Adrenal gland (tissue), 12 donors: Measurements from ENCODE around the gene TMEM256. TPM values are rescaled to one million over a fixed set of nuclear protein-coding genes. Genes with fewer than 3 reads are reported as not detected.

ENCODE experiments used
- DNase-seq, 7 donors: peaks; one replicate each; pipeline ENCODE4 v3.0.0-alpha.2; 2019 to 2020
- H3K27ac ChIP-seq, 5 donors: fragments of 200-600 bp; sonication (generic) in 4 of 5; 1 replicate in 3 of 5; 2 replicates in 2 of 5; pipeline versions ENCODE4 v1.5.1 to v1.8.0; 2016 to 2020; ENCODE audit warnings: mild to moderate bottlenecking in 1 of 5
- H3K27me3 ChIP-seq: fragments of 200-600 bp; 2 replicates; pipeline ENCODE4 v1.8.0; 2021
- H3K36me3 ChIP-seq, 2 donors: fragments of 200-600 bp; replicated peaks in 1 of 2; 1 replicate in 1 of 2; 2 replicates in 1 of 2; pipeline versions ENCODE4 v1.5.1 to v1.8.0; 2018 to 2022
- H3K4me1 ChIP-seq, 2 donors: fragments of 200-600 bp; replicated peaks in 1 of 2; 1 replicate in 1 of 2; 2 replicates in 1 of 2; pipeline versions ENCODE4 v1.5.1 to v1.8.0; 2018 to 2021
- H3K4me3 ChIP-seq, 4 donors: fragments of 200-600 bp; sonication (generic) in 3 of 4; one replicate each; pipeline ENCODE4 v1.5.1; 2016 to 2018
- H3K9me3 ChIP-seq, 3 donors: fragments of 200-600 bp; sonication (generic) in 1 of 3; replicated peaks in 1 of 3; 1 replicate in 2 of 3; 2 replicates in 1 of 3; pipeline versions ENCODE4 v1.5.1 to v1.8.0; 2016 to 2021
- CTCF ChIP-seq, 6 experiments: fragments of 450-650 bp in 4 of 6; fragments of 200-600 bp in 2 of 6; sonication (generic) in 1 of 6; IDR thresholded peaks; 1 replicate in 5 of 6; 2 replicates in 1 of 6; pipeline versions ENCODE4 v1.5.1 to v1.8.0; 2016 to 2021; ENCODE audit warnings: antibody characterized with exemption in 6 of 6, mild to moderate bottlenecking in 2 of 6, moderate library complexity in 1 of 6
- POLR2A ChIP-seq, 2 donors: fragments of 450-650 bp; IDR thresholded peaks; one replicate each; pipeline ENCODE4 v1.6.1; 2017; ENCODE audit warnings: antibody characterized with exemption in 2 of 2, mild to moderate bottlenecking in 2 of 2, moderate library complexity in 1 of 2
- WGBS, 4 donors: extraction: QIAGEN DNeasy Blood & Tissue Kit in 2 of 4; methylation state at CpG; one replicate each; pipeline versions ENCODE4 v1.1.5 to v1.1.7; 2013 to 2017; 5-methylcytosine and 5-hydroxymethylcytosine counted together
- intact Hi-C, 2 donors: fragments of 100-400 bp; cut with DNase I; formaldehyde crosslinking; loops; one replicate each; pipeline versions ENCODE4 v1.14.1 to v1.15.0; 2022 to 2023
- polyA plus RNA-seq, 3 donors: library from polyadenylated mRNA; stranded (reverse); fragments of 200-250 nt in 2 of 3; fragments of 350-450 nt in 1 of 3; fragmentation: Illumina TruSeq in 1 of 3; extraction: RNeasy Lipid Tissue Mini Kit (QIAGEN cat#74804) in 1 of 3; gene quantifications; one replicate each; pipeline ENCODE4 v1.2.3, GENCODE V29; 2013 to 2014
- total RNA-seq, 9 donors: library from RNA; depleted of rRNA in 4 of 9; stranded (reverse); fragments of >200 nt in 4 of 9; fragments of 120-200 nt in 1 of 9; fragmentation: NEBNext Ultra II Directional in 1 of 9; extraction: Animal tissue kit (Norgen Biotek cat#: 25700) in 1 of 9; gene quantifications; one replicate each; pipeline versions ENCODE4 v1.1.0 to v1.2.4, GENCODE V29; 2013 to 2023
- donor health status: healthy with polysubstance abuse.
- donor health status: Bipolar disorder and iron deficiency.
- donor health status: DM: yes; HTN: yes; CAD: no.
- donor health status: DM: no; HTN: no; CAD: no.
- donor health status: DM: no; HTN: no; CAD: no.
- donor health status: DM: yes; HTN: yes; CAD: no.

The TMEM256 gene
- total and polyA plus RNA-seq, 12 donors: 48.5 to 334 (median 93.2) TPM

GRCh38 chr17:7438656-7439460, 35.0 kb upstream of the TMEM256 start:
- TF ChIP-seq CTCF (IDR thresholded peaks at IDR 0.05): no peak
- no peak for TF ChIP-seq POLR2A (IDR thresholded peaks at IDR 0.05)
- Histone ChIP-seq H3K27me3 (no peaks in the 10 kb centered on the region), H3K9me3 (no peaks in the 10 kb centered on the region), H3K4me1 (peaks cover 52 to 53% of the 10 kb centered on the region in 2 donors), H3K27ac (peak overlapping the region in 4 of 5 donors; percentile 78 to 94 (median 89)), H3K4me3 (peak overlapping the region in 2 of 4 donors; percentile 54 to 62), H3K36me3 (no peaks in the 10 kb centered on the region)
- no peak for DNase-seq
- intact Hi-C loops: loop anchor here (5.0 kb wide), 2 partner anchors 38 to 123 kb away; partner anchors contain the start of genes SENP3 (in 1 of the 2) and ZBTB4 (in 1 of the 2)
- WGBS, 4 donors: 44 to 52% (median 46%) methylated on average over 11 of the region's 11 CpGs

- no peaks in the 10 kb centered on the region for H3K27me3 ChIP-seq
- intact Hi-C loops: loop anchor here (5.0 kb wide), 2 partner anchors 39 to 124 kb away; partner anchors contain the start of genes SENP3 (in 1 of the 2) and ZBTB4 (in 1 of the 2)
- DNase-seq: peak; percentile 72 to 88 (median 79)
- peak overlapping the region in 3 of 4 donors; percentile 30 to 62 (median 54) for H3K4me3 ChIP-seq
- H3K4me1 ChIP-seq: peaks cover 50 to 52% of the 10 kb centered on the region in 2 donors
- no peaks in the 10 kb centered on the region for H3K9me3 ChIP-seq
- H3K36me3 ChIP-seq: no peaks in the 10 kb centered on the region
- 22 to 29% (median 25%) methylated on average over 21 to 48 of the region's 48 CpGs for WGBS, 4 donors
- H3K27ac ChIP-seq: peak overlapping the region; percentile 78 to 94 (median 90)
- TF ChIP-seq POLR2A (IDR thresholded peaks at IDR 0.05): peak in 1 of 2 donors; percentile 55
- TF ChIP-seq CTCF (IDR thresholded peaks at IDR 0.05): no peak
These were observed 34.2 kb upstream of the TMEM256 start for GRCh38 chr17:7437950-7438614.

- H3K27ac ChIP-seq: peak overlapping the region; percentile 78 to 94 (median 90)
These were observed 33.5 kb upstream of the TMEM256 start for GRCh38 chr17:7437369-7437863.

More at GRCh38 chr17:7437369-7437863, 33.5 kb upstream of the TMEM256 start:
- TF ChIP-seq POLR2A (IDR thresholded peaks at IDR 0.05): no peak
- no peak for TF ChIP-seq CTCF (IDR thresholded peaks at IDR 0.05)
- peaks cover 50 to 52% of the 10 kb centered on the region in 2 donors for H3K4me1 ChIP-seq
- no peaks in the 10 kb centered on the region for H3K36me3 ChIP-seq
- peak in 2 of 7 donors; percentile 53 to 58 for DNase-seq
- no peaks in the 10 kb centered on the region for H3K9me3 ChIP-seq
- 18 to 49% (median 27%) methylated on average over 10 to 31 of the region's 31 CpGs for WGBS, 4 donors
- intact Hi-C loops: loop anchor here (5.0 kb wide), 2 partner anchors 40 to 125 kb away; partner anchors contain the start of genes SENP3 (in 1 of the 2) and ZBTB4 (in 1 of the 2)
- H3K27me3 ChIP-seq: no peaks in the 10 kb centered on the region
- H3K4me3 ChIP-seq: peak overlapping the region in 2 of 4 donors; percentile 30 to 62
